Mucosa of descending colon (tissue), 3 donors: ENCODE results near the gene M1AP. TPM values are rescaled to one million over a fixed set of nuclear protein-coding genes. Genes with fewer than 3 reads are reported as not detected.

Source experiments
- ATAC-seq: fragments of 200-7000 bp; cut with Tn5 transposase; one replicate; pipeline ENCODE4 v1.9.1; 2020; ENCODE audit warnings: mild to moderate bottlenecking, moderate library complexity
- DNase-seq, 3 donors: peaks; one replicate each; pipeline ENCODE4 v3.0.0-alpha.2; 2020
- H3K36me3 ChIP-seq: fragments of 200-600 bp; one replicate; pipeline ENCODE4 v1.8.0; 2021; ENCODE audit warnings: low read depth, mild to moderate bottlenecking
- H3K4me1 ChIP-seq: fragments of 200-600 bp; one replicate; pipeline ENCODE4 v1.8.0; 2021; ENCODE audit warnings: low read depth, mild to moderate bottlenecking
- H3K4me3 ChIP-seq: fragments of 200-600 bp; one replicate; pipeline ENCODE4 v1.8.0; 2021; ENCODE audit warnings: mild to moderate bottlenecking
- H3K9me3 ChIP-seq: fragments of 200-600 bp; one replicate; pipeline ENCODE4 v1.8.0; 2021; ENCODE audit warnings: mild to moderate bottlenecking
- intact Hi-C, 2 donors: fragments of 100-400 bp; cut with DNase I in 1 of 2; cut with micrococcal nuclease in 1 of 2; formaldehyde crosslinking; loops; one replicate each; pipeline versions ENCODE4 v1.11.0 to v1.11.1; 2022; cut with DNase I, micrococcal nuclease
- total RNA-seq, 3 donors: library from RNA; stranded (reverse); fragmentation: NEBNext Ultra II Directional in 2 of 3; extraction: Animal tissue kit (Norgen Biotek cat#: 25700) in 2 of 3; gene quantifications; one replicate each; pipeline versions ENCODE4 v1.2.1 to v1.2.4, GENCODE V29; 2021 to 2023
- TF ChIP-seq, protein P1 (sequence below): fragments of 200-600 bp; IDR thresholded peaks from one replicate; pipeline ENCODE4 v1.8.0; 2022; ENCODE audit warnings: antibody characterized with exemption, mild to moderate bottlenecking
- donor health status: DM: no; HTN: no; CAD: no; lungs with moderate emphysema.
- donor health status: DM: no; HTN: no; CAD: no.
- donor health status: DM: no; HTN: yes; CAD: no.

The M1AP gene
- total RNA-seq, 3 donors from 2014 or later = 0.19 to 0.43 (median 0.31) TPM

- peaks cover 27% of the 10 kb centered on the region for H3K4me1 ChIP-seq
- no peaks in the 10 kb centered on the region for H3K9me3 ChIP-seq
- intact Hi-C loops = no loop called here
- ATAC-seq (peak; percentile 12), DNase-seq (no peak)
- no peak within 1 kb of the TSS for H3K4me3 ChIP-seq
- H3K36me3 ChIP-seq = no peaks in the 10 kb centered on the region
- TF ChIP-seq, protein P1, sequence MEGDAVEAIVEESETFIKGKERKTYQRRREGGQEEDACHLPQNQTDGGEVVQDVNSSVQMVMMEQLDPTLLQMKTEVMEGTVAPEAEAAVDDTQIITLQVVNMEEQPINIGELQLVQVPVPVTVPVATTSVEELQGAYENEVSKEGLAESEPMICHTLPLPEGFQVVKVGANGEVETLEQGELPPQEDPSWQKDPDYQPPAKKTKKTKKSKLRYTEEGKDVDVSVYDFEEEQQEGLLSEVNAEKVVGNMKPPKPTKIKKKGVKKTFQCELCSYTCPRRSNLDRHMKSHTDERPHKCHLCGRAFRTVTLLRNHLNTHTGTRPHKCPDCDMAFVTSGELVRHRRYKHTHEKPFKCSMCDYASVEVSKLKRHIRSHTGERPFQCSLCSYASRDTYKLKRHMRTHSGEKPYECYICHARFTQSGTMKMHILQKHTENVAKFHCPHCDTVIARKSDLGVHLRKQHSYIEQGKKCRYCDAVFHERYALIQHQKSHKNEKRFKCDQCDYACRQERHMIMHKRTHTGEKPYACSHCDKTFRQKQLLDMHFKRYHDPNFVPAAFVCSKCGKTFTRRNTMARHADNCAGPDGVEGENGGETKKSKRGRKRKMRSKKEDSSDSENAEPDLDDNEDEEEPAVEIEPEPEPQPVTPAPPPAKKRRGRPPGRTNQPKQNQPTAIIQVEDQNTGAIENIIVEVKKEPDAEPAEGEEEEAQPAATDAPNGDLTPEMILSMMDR = no peak
These were observed 133.5 kb downstream of the M1AP start, which contains the start of gene TLX2 for GRCh38 chr2:74514368-74515270. TSS of gene TLX2 (plus strand) at chr2:74514450. CDS start at chr2:74514807, 357 bp downstream.

- H3K36me3 ChIP-seq = no peaks in the 10 kb centered on the region
- ATAC-seq = peak; percentile 11
- H3K4me1 ChIP-seq = peaks cover 27% of the 10 kb centered on the region
- no peaks in the 10 kb centered on the region for H3K9me3 ChIP-seq
- DNase-seq = no peak
- no peak overlapping the region for H3K4me3 ChIP-seq
- TF ChIP-seq, protein P1 = no peak
- intact Hi-C loops = no loop called here
These were observed 134.3 kb downstream of the M1AP start for GRCh38 chr2:74513605-74514367.

DNA sequence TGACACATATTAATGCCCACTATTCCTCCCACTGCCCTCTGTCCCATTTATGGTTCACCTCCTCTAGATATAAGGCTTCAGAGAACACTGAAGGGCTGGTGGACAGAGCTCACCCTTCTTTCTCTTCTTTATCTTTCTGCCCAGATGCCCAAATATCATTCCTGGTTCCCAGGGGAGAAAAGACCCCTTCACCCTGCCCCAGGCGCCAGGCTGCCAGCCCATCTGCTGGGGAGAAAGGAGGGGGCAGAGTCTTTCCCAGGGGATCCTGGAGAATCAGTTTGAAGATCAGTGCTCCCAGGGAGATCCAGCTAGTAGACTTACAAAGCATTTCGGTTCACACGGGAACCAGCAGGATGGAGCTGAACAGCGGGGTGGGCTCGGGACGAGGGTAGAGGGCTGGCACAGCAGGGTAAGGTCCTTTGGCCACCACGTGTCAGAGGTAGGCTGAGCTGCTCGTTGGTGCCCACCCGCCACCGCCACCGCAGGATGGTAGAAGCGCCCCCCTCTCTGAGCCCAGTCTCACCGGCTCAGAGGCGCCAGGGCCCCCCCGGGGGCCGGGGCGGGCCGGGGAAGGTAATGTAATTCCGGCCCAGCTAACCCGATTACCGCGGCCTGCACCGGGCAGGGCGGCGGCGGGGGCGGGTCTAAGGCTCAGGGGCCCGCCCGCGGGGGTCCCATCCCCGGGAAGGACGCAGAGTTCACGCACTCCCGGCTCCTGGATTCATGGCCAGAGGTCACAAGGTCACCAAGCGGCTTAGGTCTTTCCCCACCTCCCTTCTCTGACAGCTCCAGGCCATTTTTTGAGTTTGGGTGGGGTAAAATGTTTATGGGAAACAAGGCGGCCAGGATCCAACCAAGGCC is 135.2 kb downstream of the M1AP start:
- no peak overlapping the region for H3K4me3 ChIP-seq
- no peak for ATAC-seq
- H3K9me3 ChIP-seq = no peaks in the 10 kb centered on the region
- TF ChIP-seq, protein P1 = no peak
- H3K4me1 ChIP-seq = peaks cover 32% of the 10 kb centered on the region
- no peaks in the 10 kb centered on the region for H3K36me3 ChIP-seq
- intact Hi-C loops = no loop called here
- DNase-seq = no peak

GRCh38 chr2:74511104-74511989 is 136.8 kb downstream of the M1AP start:
- Histone ChIP-seq H3K4me1 (peaks cover 33% of the 10 kb centered on the region), H3K9me3 (no peaks in the 10 kb centered on the region), H3K36me3 (no peaks in the 10 kb centered on the region), H3K4me3 (no peak overlapping the region)
- DNase-seq (no peak), ATAC-seq (no peak)
- intact Hi-C loops = no loop called here
- TF ChIP-seq, protein P1 = no peak
